ENCODE measurements around the gene NAGS.
"Not testable (repeated sequence)": the region's sequence is repeated elsewhere in the genome, so short reads cannot be mapped to it uniquely, and the experiment has no call there.

GRCh38 chr17:44021227-44021626, 16.8 kb downstream of the NAGS start:
- TF ChIP-seq CTCF (IDR thresholded peaks at IDR 0.05; ENCODE audit: insufficient read depth, low read depth, low read length); EZH2 (IDR thresholded peaks at IDR 0.05; ENCODE audit: insufficient read depth, low read length): not testable (repeated sequence)

Measured in astrocyte (in vitro differentiated cells and primary cell).